HG02623 (cell line): Measurements from ENCODE around the gene WSCD2.

Experiments
- ATAC-seq: cut with Tn5 transposase; IDR thresholded peaks from one replicate; pipeline ENCODE4 v1.9.1; 2021; ENCODE audit warnings: moderate library complexity; ENCODE audit not compliant: unreplicated experiment

Gene WSCD2

DNA sequence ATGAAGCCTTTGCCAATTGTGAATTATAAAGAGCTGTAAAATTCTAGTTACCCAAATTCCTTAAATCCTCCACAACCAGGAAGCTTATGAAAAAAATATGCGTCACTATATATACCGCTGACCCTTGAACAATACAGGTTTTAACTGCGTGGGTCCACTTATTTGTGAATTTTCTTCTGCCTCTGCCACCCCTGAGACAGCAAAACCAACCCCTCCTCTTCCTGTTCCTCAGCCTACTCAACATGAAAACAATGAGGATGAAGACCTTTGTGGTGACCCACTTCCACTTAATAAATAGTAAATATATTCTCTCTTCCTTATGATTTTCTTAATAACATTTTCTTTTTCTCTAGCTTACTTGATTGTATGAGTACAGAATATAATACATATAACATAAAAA is 167.9 kb downstream of the WSCD2 start:
- no peak for ATAC-seq

DNA sequence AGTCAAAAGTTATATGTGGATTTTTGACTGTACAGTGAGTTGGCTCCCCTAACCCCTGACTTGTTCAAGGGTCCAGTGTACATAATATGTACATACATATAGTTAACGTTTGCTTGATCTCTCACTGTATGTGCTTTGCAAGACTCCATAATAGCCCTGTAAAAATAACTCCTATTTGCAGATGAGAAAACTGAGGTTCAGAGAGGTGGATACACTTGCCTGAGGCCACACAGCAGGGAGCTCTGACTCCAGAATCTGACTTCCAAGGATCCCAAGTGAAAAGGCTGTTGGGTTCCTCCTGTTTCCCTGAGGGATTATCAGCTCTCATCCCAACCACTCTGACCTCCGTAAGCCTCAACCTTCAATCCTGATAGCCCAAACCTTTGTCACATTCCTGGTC is 168.3 kb downstream of the WSCD2 start:
- no peak for ATAC-seq

DNA sequence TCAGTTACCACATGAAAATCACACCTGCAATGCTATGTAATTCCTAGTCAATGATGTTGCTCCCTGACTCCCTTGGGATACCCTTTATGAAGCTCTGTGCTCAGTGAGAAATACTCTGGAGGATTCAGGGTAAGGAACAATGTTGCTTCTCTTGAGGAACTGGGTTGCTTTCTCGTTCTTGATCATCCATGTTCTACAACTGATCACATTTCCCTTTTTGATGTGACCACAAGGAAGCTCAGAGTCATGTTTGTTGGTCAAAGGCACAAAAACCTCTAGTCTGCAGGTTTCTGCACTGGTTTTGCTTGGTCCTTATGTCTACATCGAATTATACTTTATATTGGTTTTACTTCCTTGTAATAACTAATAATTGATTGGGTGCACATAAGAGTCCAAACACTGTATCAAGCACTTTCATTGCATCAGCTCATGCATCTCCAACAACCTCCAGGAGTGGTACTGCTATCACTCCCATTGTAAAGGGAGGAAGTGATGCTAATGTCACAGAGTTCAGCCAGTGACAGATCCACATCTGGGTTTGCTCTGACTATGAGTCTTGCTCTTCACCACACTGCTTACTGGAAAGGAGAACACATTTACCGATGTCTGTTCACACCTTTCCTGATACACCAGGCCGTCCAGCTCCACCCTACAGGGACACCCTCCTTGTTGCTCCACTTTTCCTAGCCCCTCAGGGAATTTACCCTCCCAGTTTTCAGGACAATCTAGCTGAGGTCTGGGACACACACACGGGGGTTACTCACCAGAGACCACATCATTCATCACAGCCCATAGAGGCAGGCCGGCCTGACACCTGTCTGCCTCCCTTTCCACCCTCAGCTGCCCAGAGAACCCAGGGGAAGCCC is 169.0 kb downstream of the WSCD2 start:
- ATAC-seq: peak; percentile 40

- ATAC-seq: no peak
Measured at GRCh38 chr12:108298761-108299275, 169.7 kb downstream of the WSCD2 start.

DNA sequence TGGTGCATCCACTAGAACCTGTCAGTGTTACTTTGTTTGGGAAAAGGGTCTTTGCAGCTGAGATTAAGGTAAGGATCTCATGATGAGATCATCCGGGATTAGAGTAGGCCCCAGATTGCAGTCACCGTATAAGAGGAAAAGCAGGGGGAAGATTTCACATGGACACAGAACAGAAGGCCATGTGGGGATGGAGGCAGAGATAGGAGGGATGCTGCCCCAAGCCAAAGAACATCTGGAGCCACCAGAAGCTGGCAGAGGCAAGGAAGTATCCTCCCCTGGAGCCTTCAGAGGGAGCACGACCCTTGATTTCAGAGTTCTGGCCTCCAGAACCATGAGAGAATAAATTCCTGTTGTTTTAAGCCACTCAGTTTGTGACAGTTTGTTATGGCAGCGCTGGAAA is 170.4 kb downstream of the WSCD2 start:
- ATAC-seq: no peak
